Glomerular visceral epithelial cell (primary cell): ENCODE results near the gene PALLD.
A peak's percentile ranks its signal among the peaks of the same experiment; 100 is the strongest.
"Not testable (repeated sequence)": the region's sequence is repeated elsewhere in the genome, so short reads cannot be mapped to it uniquely, and the experiment has no call there.

ENCODE experiments used
- DNase-seq: peaks from one replicate; pipeline ENCODE4 v3.0.0-alpha.2; 2016; ENCODE audit errors: extremely low spot score

PALLD gene

GRCh38 chr4:168794092-168794707 is 297.3 kb downstream of the PALLD start:
- no peak for DNase-seq

GRCh38 chr4:168794881-168795280 is 298.0 kb downstream of the PALLD start:
- DNase-seq: peak; percentile 71

- peak; percentile 67 for DNase-seq
Observed at GRCh38 chr4:168795346-168795745, 298.5 kb downstream of the PALLD start.

DNA sequence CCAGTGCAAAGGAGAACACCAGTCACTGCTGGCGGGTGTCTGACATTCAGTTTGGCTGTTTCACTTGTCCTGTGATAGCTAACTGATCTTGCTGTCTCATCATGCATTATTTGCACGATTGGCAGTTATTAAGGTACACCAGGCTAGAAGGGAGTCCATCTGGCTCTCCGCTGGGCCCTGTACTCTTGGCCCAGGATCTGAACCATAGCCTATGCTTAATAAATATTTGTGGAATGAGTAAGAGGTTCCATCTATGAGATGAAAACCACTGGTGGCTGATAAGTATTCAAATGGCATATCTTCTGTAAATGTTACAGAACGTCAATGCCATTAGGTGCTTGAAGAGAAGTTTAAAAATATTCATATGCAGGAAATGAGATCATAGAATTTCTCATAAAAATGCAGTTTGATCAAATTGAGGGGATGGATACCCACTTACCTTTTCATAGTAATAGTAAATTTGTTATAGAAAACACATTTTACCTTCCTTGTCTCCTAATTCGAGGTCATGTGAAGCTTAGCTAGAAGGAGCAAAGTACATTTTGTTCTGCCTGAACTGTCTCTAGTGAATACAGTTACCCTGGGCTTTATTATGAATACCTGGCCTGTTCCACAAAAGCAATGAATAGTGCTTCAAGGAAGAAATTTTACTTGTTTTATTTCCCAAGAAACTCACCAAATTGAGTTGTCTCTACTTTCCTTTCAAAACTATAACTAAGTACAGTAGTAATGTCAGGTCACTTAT is 299.7 kb downstream of the PALLD start:
- peak; percentile 97 for DNase-seq

DNA sequence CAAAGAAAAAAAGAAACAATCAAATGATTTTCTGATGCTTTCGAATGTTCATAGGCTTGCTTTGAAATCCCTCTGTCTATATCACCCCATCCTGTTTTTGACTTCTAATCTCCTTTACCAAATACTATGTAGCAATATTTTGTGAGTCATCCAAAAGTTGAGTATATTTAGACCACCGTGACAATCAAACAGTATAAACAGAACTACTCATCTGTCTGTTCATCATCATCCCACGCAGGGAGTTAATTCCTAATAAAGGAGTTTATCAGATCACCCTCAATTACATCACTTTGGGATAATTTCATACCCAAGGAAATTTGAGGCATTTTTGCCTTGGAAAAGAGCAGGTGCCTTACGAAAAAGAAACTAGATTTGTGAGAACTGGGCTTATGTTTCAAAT is 300.3 kb downstream of the PALLD start:
- DNase-seq: peak; percentile 81

DNA sequence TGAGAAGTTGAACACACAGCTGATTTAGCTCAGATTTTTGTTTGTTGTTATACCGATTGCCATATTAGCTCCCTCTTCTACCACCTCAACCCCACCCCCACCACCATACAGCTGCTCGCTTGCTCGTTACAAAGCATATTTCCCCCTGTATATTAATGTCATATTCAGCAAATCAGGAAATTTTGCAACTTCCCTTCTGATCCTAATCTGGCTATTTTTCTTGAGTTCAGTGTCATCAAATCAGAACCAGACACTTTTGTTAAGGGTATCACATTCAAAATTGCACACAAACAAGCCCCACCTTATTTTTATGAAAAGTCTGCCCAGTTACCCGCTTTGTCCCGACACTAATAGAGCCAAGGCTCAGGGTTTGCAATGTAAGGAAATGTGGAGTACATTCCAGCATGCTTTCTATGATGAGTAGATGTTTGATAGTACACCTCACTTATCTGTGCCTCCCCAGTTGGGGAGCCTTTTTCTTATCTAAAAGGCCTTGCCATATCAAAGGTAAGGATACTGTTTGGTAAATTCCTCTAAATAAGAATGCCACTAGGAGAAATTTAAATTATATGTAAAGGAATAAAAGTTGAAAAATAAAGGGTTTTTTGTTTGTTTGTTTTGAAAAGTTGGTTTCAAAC is 301.0 kb downstream of the PALLD start:
- no peak for DNase-seq

DNA sequence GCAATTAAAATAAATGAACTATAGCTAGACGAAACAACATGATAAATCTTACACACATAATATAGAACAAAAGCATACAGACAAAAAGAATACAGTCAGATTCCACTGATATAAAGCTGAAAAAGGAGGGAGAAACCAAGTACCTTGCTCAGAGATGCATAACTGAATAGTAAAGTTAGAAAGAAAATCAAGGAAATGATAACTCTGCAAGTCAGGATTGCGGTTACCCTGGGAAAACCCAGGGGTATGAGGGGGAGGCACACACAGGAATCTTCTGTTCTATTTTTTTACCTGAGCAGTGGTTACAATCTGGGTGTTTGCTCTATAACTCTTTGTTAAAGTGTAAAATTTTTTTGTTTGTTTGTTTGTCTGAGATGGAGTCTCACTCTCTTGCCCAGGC is 304.1 kb downstream of the PALLD start:
- peak; percentile 78 for DNase-seq

DNA sequence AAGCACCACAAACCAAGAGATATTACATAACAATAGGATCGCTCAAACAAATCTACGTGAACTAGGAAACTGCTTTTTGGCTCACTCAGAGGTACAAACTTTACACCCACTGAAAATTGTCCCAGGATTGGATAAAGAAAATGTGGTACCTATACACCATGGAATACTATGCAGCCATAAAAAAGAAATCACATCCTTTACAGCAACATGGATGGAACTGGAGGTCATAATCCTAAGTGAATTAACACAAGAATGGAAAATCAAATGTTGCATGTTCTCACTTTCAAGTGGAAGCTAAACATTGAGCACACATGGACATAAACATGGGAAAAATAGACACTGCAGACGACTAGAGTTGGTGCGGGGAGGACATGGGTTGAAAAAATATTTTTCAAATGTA is 305.4 kb downstream of the PALLD start:
- no peak for DNase-seq

- not testable (repeated sequence) for DNase-seq
Observed at GRCh38 chr4:168803052-168803451, 306.2 kb downstream of the PALLD start.

DNA sequence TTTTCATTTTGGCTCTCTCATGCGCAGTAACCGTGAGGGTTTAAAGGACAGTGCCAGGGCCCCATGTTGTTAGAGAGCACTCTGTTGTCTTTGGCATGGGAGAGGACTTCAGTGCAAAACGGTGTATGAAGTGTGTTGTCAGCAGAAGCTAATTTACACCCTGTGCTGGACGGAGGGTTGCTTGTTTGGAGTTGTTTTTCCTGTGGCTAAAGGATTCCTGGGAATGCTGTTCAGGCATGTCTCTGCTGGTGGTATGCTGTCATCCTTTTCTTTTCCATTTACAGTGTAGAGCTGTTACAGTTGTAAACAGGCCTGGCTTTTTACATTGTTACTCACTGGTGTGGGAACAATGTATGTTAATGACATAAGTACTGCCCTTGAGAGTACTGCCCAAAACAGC is 306.9 kb downstream of the PALLD start:
- peak; percentile 79 for DNase-seq

DNA sequence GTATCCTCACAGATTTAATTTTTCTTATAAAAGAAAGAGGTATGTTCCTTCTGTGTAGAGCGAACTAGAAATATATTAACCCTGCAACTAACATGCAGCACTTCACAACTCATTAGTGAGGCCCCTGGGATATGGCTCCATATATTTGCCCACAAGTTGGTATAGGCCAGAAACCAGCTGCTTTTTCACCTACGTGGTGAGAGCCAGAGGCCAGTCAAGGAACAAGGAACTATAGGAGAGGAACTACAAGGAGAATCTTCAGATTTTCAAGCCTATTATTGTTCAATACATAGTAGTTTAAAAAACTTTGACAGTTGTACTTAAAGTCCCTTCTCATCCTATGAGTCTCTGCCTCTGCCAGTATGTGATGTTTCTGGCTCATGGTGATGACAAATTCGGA is 307.3 kb downstream of the PALLD start:
- no peak for DNase-seq

DNA sequence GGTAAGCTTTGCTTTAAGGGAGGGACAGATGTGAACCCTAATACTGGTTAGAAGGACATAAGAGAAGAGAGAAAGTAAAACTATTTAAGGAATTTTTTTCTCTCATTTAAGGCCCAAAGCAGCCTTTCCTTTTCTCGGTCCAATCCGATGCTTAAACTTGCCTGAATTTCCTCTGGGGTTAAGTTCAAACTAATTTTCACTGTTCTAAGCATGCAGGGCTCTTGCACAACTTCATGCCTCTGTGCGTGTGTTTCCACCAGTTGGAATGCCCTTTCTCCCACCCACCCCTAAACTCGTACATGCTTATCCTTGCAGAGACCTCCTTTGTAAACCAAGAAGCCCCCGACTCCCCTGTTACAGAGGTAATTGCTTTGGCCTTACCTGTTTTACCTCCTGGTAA is 308.5 kb downstream of the PALLD start:
- no peak for DNase-seq

DNA sequence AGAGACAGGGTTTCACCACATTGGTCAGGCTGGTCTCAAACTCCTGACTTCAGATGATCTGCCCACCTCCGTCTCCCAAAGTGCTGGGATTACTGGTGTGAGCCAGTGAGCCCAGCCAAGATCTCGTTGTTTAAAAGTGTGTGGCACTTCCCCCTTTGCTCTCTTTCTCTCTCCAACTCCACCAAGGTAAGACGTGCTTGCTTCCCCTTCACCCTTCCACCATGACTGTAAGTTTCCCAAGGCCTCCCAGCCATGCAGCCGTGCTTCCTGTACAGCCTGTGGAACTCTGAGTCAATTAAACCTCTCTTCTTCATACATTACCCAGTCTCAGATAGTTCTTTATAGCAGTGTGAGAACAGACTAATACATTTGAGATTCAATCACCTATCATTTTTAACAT is 309.4 kb downstream of the PALLD start:
- not testable (repeated sequence) for DNase-seq

- no peak for DNase-seq
Observed at GRCh38 chr4:168811207-168811606, 314.4 kb downstream of the PALLD start.

DNA sequence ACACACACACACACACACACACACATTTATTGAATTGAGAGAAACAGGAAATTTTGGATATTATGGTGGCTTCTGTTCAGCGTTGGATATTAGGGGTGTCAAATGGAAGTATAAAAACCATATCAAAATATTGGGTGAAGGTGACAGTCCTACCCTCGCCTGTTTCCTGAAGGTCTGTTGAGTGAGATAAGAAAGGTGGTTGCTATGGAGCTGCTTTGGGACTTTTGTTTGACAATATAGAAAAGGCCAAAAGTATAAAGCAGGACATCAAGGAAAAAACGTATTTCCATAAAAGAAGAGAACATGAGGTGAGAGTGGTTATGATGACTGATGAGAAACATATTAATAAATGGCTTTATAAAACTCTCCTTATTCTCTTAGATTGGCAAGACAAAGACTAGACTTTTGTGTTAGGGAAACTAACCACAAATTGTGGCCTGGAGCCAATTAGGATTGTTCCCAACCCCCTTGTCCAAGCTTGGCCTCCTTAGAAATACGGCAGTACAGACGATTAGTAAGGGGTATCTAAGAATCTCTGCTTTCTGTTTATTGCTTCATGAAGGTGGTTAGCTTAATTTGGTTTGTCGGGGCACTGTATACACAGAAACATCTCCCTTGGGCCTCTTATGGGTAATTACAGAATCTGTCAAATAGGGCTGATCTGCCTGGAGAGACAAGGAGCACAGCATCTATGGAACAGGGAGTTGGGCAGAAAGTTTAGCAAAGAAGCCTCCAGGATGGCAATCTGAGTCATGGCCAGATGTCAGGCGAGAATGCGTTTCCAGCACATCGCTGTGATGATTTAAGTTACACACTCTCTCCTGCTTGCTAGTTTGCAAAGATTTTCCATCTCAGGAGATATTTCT is 315.2 kb downstream of the PALLD start:
- DNase-seq: no peak

DNA sequence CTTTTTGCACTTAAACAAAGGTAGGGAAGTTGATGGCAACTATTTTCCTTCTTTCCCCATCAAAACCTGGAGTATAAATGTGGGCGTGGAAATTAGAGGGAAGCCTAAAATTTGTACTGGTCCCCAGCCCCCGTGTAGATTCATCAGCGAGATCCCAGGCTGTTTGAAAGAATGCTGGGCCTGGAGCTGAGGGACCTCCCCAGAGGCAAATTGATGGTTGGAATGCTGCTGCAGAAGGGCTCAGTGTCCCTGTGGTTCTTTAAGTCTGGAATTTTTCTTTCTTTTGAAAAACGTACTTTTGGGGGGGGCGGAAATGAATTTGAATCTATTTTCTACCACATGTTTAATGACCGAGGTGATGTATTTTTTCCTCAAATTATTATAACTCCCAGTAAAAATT is 316.0 kb downstream of the PALLD start:
- DNase-seq: no peak

DNA sequence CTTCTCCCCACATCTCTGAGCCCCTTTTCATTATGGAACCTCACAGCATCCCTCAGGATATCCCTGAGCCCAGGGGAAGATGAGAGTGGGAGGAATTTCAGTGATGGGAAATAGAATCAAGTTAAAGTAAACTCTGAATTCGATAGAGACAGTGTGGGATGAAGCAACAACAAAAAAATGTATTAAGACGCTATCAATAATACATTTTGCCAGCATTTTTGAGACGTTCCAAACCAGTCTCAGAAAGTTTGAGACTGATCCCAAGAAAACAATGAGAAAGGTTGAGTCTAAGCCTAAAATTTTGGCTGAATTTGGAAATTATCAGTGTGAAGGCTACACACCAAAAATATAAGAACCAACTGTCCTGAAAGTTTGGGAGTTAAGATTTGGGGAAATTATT is 317.0 kb downstream of the PALLD start:
- DNase-seq: no peak

DNA sequence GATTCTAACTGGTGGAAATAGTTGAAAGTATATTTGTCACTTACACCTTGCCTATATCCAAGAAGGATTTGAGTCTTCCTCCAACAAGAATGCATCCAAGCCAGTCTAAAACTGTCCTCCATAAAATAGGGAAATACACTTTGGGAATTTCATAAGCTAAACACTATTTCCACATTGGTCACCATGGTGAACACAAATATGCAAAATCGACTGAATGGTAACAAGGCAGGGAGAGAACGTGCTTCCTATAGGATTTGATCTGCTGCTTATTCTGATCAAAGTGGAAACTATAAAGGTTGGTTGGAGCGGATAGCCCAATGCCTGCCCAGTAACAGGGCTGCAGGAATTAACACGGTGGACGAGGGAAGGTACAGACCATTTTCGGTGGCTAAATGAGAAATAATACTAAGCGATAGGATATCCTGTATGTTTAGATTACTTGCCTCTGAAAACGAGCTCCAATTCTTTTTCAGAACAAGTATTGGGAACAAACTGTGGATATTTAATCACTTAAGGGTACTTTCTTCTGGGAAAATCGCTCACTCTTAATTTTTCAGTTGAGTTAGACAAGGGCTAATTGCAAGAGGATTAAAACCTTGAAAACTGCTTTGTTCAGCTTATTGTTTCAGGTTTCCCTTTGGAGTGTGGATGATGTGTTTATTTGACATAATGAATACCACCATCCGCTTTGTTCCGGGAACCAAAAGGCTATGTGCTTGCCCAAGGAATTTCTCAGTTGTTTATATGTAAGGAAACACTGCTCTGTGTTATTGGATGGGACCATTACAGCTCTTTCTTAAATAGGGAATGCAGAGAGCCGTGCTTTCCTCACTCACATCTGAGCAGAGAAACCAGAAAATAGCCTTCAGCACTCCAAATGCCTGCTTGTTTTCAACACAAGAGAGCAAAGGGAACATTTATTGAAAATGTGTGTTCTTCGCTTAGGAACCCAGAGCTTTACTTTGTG is 318.8 kb downstream of the PALLD start:
- DNase-seq: no peak

GRCh38 chr4:168817370-168817769 is 320.5 kb downstream of the PALLD start:
- no peak for DNase-seq

DNA sequence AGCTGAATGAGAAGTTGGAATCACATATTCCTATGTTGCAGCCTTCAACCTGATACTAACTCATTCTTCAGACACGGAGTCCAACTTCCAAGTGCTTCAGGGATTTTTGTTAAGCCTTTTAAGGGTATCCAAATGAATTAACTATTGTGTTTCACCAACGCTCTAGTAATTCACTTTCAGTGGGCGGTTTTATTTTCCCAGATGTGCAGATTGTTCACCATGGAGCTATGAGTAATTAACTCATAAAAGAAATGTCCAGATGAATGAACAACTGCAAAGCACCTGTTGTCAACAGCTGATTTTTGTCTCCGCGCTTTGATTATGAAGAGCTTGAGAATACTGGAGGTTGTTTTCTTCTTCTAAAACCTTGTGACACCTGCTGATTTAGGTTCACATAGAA is 325.6 kb downstream of the PALLD start:
- no peak for DNase-seq

- no peak for DNase-seq
Observed at GRCh38 chr4:168825975-168826374, 329.1 kb downstream of the PALLD start.
